ENCODE data around the gene KLRF2. TPM values are rescaled to one million over a fixed set of nuclear protein-coding genes. Genes with fewer than 3 reads are reported as not detected.
A peak's percentile ranks its signal among the peaks of the same experiment; 100 is the strongest.

KLRF2 gene
- total and polyA plus RNA-seq, 8 donors, result not detected

- no peaks in the 10 kb centered on the region for H3K36me3 ChIP-seq
- 84 to 92% (median 88%) methylated on average over 1 of the region's 1 CpG for WGBS, 5 donors
- no peak overlapping the region for H3K4me3 ChIP-seq
- H3K27me3 ChIP-seq, result peaks cover 0 to 8% (median 0%) of the 10 kb centered on the region in 3 donors
- H3K9me3 ChIP-seq, result no peaks in the 10 kb centered on the region
- no peak for TF ChIP-seq POLR2AphosphoS5 (IDR thresholded peaks at IDR 0.05)
- intact Hi-C loops (cut with DNase I; ENCODE audit: low total_unique reads), result no loop called here
- DNase-seq, result no peak
- H3K27ac ChIP-seq, result no peak overlapping the region
- no peaks in the 10 kb centered on the region for H3K4me1 ChIP-seq
These were observed 41.1 kb downstream of the KLRF2 start for GRCh38 chr12:9922429-9922828.

GRCh38 chr12:9925705-9926393, 44.6 kb downstream of the KLRF2 start:
- TF ChIP-seq CTCF (IDR thresholded peaks at IDR 0.05), result peak in 3 of 7 experiments; percentile 31 to 48 (median 48)
- no peak for TF ChIP-seq POLR2A (IDR thresholded peaks at IDR 0.05)
- Histone ChIP-seq H3K4me3 (peak overlapping the region in 3 of 4 donors; percentile 24 to 28 (median 24)), H3K27ac (no peak overlapping the region), H3K27me3 (no peaks in the 10 kb centered on the region), H3K4me1 (no peaks in the 10 kb centered on the region), H3K9me3 (no peaks in the 10 kb centered on the region), H3K36me3 (no peaks in the 10 kb centered on the region)
- intact Hi-C loops (cut with DNase I; ENCODE audit: low total_unique reads), result loop anchor here (5.0 kb wide), 1 partner anchor 179 kb away; no protein-coding TSS in a partner anchor
- 5 to 12% (median 7%) methylated on average over 5 of the region's 5 CpGs for WGBS, 5 donors
- DNase-seq, result peak in 1 of 2 donors; percentile 49

- no peak for TF ChIP-seq CTCF (IDR thresholded peaks at IDR 0.05)
- TF ChIP-seq POLR2AphosphoS5 (IDR thresholded peaks at IDR 0.05), result no peak
- no peak for TF ChIP-seq EP300 (IDR thresholded peaks at IDR 0.05)
- TF ChIP-seq POLR2A (IDR thresholded peaks at IDR 0.05), result no peak
- no peaks in the 10 kb centered on the region for H3K9me3 ChIP-seq
- 73 to 79% (median 74%) methylated on average over 3 of the region's 3 CpGs for WGBS, 5 donors
- DNase-seq, result no peak
- intact Hi-C loops (cut with DNase I; ENCODE audit: low total_unique reads), result loop anchor here (5.0 kb wide), 1 partner anchor 180 kb away; no protein-coding TSS in a partner anchor
- H3K4me3 ChIP-seq, result no peak overlapping the region
- H3K27me3 ChIP-seq, result no peaks in the 10 kb centered on the region
- no peak overlapping the region for H3K27ac ChIP-seq
- no peaks in the 10 kb centered on the region for H3K4me1 ChIP-seq
- no peaks in the 10 kb centered on the region for H3K36me3 ChIP-seq
These were observed 45.6 kb downstream of the KLRF2 start for GRCh38 chr12:9926876-9927275.

- intact Hi-C loops (cut with DNase I; ENCODE audit: low total_unique reads), result loop anchor here (5.0 kb wide), 1 partner anchor 181 kb away; no protein-coding TSS in a partner anchor
- 62 to 77% (median 69%) methylated on average over 3 of the region's 3 CpGs for WGBS, 5 donors
These were observed 47.3 kb downstream of the KLRF2 start for GRCh38 chr12:9928607-9929006.

More at GRCh38 chr12:9928607-9929006, 47.3 kb downstream of the KLRF2 start:
- no peak for DNase-seq
- no peak for TF ChIP-seq CTCF (IDR thresholded peaks at IDR 0.05)
- no peak for TF ChIP-seq POLR2AphosphoS5 (IDR thresholded peaks at IDR 0.05)
- no peak for TF ChIP-seq EP300 (IDR thresholded peaks at IDR 0.05)
- TF ChIP-seq POLR2A (IDR thresholded peaks at IDR 0.05), result no peak
- H3K9me3 ChIP-seq, result no peaks in the 10 kb centered on the region
- H3K27ac ChIP-seq, result no peak overlapping the region
- H3K4me3 ChIP-seq, result no peak overlapping the region
- H3K27me3 ChIP-seq, result no peaks in the 10 kb centered on the region
- no peaks in the 10 kb centered on the region for H3K36me3 ChIP-seq
- no peaks in the 10 kb centered on the region for H3K4me1 ChIP-seq

Measured in stomach (tissue), 9 donors.